HepG2 (cell line): ENCODE data around the gene ARMH1. TPM values are rescaled to one million over a fixed set of nuclear protein-coding genes. Genes with fewer than 3 reads are reported as not detected.

Experiments
- ATAC-seq: fragments of 200-7000 bp; cut with Tn5 transposase; 3 replicates; pipeline ENCODE4 v1.9.1; 2020; ENCODE audit warnings: mild to moderate bottlenecking, moderate library complexity
- BruUV-seq: library from RNA; stranded (reverse); fragments of 400-500 nt; replicated peaks from 2 replicates; lab custom pipeline; 2021; lab: Mats Ljungman, UMichigan
- CTCF ChIA-PET: fragments of 300-600 bp; formaldehyde crosslinking; extraction: SDS; loops from one replicate; lab custom pipeline; 2021; ENCODE audit warnings: low total read pairs, inconsistent platforms, low intra/inter-chr PET ratio; lab: Yijun Ruan, JAX
- POLR2A ChIA-PET: fragments of 350-600 bp; sonication (Branson Sonifier 250); formaldehyde crosslinking; loops from one replicate; lab custom pipeline; 2020; ENCODE audit warnings: antibody characterized with exemption, inconsistent platforms; lab: Yijun Ruan, JAX
- DNase-seq: peaks from one replicate; pipeline ENCODE4 v3.0.0-alpha.2; 2015; ENCODE audit warnings: low spot score
- FAIRE-seq: peaks from 3 replicates; lab custom pipeline; 2011; peaks lifted over from hg19 to GRCh38; lab: Jason Lieb, UNC
- H2AFZ ChIP-seq: one replicate; pipeline ENCODE4 v1.6.1; 2011; ENCODE audit warnings: low read length, inconsistent platforms
- H3K27ac ChIP-seq: fragments of 300-600 bp; 3 replicates; pipeline ENCODE4 v1.8.0; 2011; ENCODE audit warnings: mixed run types, mild to moderate bottlenecking, mixed read lengths, low read length, inconsistent platforms; ENCODE audit not compliant: insufficient read depth; ENCODE audit errors: extremely low read length
- H3K27me3 ChIP-seq, 2 experiments: fragments of 200-600 bp in 1 of 2; 2 replicates in 1 of 2; 3 replicates in 1 of 2; pipeline versions ENCODE4 v1.6.0 to v1.8.0; 2011; ENCODE audit warnings: low read length in 2 of 2, mild to moderate bottlenecking in 2 of 2, moderate library complexity in 2 of 2, inconsistent platforms in 1 of 2; ENCODE audit not compliant: insufficient read depth in 2 of 2, control insufficient read depth in 1 of 2
- H3K36me3 ChIP-seq, 2 experiments: fragments of 200-600 bp in 1 of 2; replicated peaks in 1 of 2; 2 replicates in 1 of 2; 3 replicates in 1 of 2; pipeline versions ENCODE4 v1.5.1 to v1.8.0; 2011; ENCODE audit warnings: low read length in 2 of 2, inconsistent platforms in 1 of 2; ENCODE audit not compliant: insufficient read depth in 2 of 2, control insufficient read depth in 1 of 2
- H3K4me1 ChIP-seq: 2 replicates; pipeline ENCODE4 v1.5.1; 2012; ENCODE audit warnings: low read length, inconsistent platforms; ENCODE audit not compliant: insufficient read depth
- H3K4me2 ChIP-seq: 2 replicates; pipeline ENCODE4 v1.6.0; 2011; ENCODE audit warnings: low read depth, low read length, inconsistent platforms
- H3K4me3 ChIP-seq, 3 experiments: fragments of 200-600 bp in 1 of 3; sonication (generic), shearing (Covaris generic) in 1 of 3; replicated peaks in 1 of 3; 2 replicates each; pipeline ENCODE4 v1.5.1; 2011 to 2016; ENCODE audit warnings: low read length in 3 of 3, inconsistent platforms in 2 of 3, low read depth in 2 of 3, mild to moderate bottlenecking in 2 of 3, control low read depth in 1 of 3, mixed read lengths in 1 of 3; ENCODE audit not compliant: insufficient read depth in 1 of 3
- H3K79me2 ChIP-seq: one replicate; pipeline ENCODE4 v1.6.1; 2011; ENCODE audit warnings: low read length, inconsistent platforms; ENCODE audit not compliant: insufficient read depth
- H3K9ac ChIP-seq: 2 replicates; pipeline ENCODE4 v1.6.0; 2011; ENCODE audit warnings: mild to moderate bottlenecking, low read depth, low read length, inconsistent platforms; ENCODE audit not compliant: insufficient read depth
- H3K9me3 ChIP-seq: 2 replicates; pipeline ENCODE4 v1.5.1; 2012; ENCODE audit warnings: mild to moderate bottlenecking, low read length
- H4K20me1 ChIP-seq: 2 replicates; pipeline ENCODE4 v1.6.0; 2011; ENCODE audit warnings: inconsistent platforms, mild to moderate bottlenecking, low read length, moderate library complexity; ENCODE audit not compliant: insufficient read depth
- CAMTA2 ChIP-seq: sonication (generic); formaldehyde crosslinking; IDR thresholded peaks from 2 replicates; pipeline ENCODE4 v1.4.0; 2020; ENCODE audit warnings: mild to moderate bottlenecking, missing genetic modification reagents, borderline replicate concordance
- CREB1 ChIP-seq, 2 experiments: fragments of 450-650 bp in 1 of 2; IDR thresholded peaks; 2 replicates each; pipeline ENCODE4 v1.6.1; 2016 to 2017; ENCODE audit warnings: control low read depth in 1 of 2, mild to moderate bottlenecking in 1 of 2, missing compliant biosample characterization in 1 of 2, missing genetic modification characterization in 1 of 2
- HCFC1 ChIP-seq: fragments of 150-350 bp; IDR thresholded peaks from 2 replicates; pipeline ENCODE4 v1.6.1; 2014; ENCODE audit warnings: low read depth, low read length
- ISX ChIP-seq: sonication (generic); formaldehyde crosslinking; conservative IDR thresholded peaks from 2 replicates; pipeline ENCODE4 v1.5.0; 2020; ENCODE audit warnings: missing genetic modification reagents
- KDM5B ChIP-seq: sonication (generic); formaldehyde crosslinking; IDR thresholded peaks from 2 replicates; pipeline ENCODE4 v1.4.0; 2020; ENCODE audit warnings: missing genetic modification reagents, mild to moderate bottlenecking, borderline replicate concordance
- PHF5A ChIP-seq: IDR thresholded peaks from one replicate; pipeline ENCODE4 v1.6.1; 2018; ENCODE audit warnings: low read depth, missing genetic modification reagents; ENCODE audit not compliant: unreplicated experiment
- ZC3H4 ChIP-seq: sonication (generic); formaldehyde crosslinking; IDR thresholded peaks from 2 replicates; pipeline ENCODE4 v1.4.0; 2020; ENCODE audit warnings: missing genetic modification reagents, borderline replicate concordance
- ZNF773 ChIP-seq: sonication (generic); formaldehyde crosslinking; IDR thresholded peaks from 2 replicates; pipeline ENCODE4 v1.4.0; 2020; ENCODE audit warnings: missing genetic modification reagents, borderline replicate concordance
- ZNF841 ChIP-seq: sonication (generic); formaldehyde crosslinking; IDR thresholded peaks from 2 replicates; pipeline ENCODE4 v1.8.1; 2023; ENCODE audit warnings: missing genetic modification reagents, borderline replicate concordance
- WGBS: methylation state at CpG from one replicate; pipeline ENCODE4 v1.1.6; 2017; ENCODE audit warnings: low lambda C conversion rate; 5-methylcytosine and 5-hydroxymethylcytosine counted together
- in situ Hi-C: cut with HindIII; loops from 2 replicates; pipeline ENCODE4 v1.10.0; 2017; ENCODE audit warnings: low pct_unique_long_range_greater_than_20kb; ENCODE audit not compliant: extremely low pct_ligation_motif_present
- intact Hi-C: fragments of 100-400 bp; cut with micrococcal nuclease; formaldehyde crosslinking; loops from one replicate; pipeline ENCODE4 v1.10.0; 2022; ENCODE audit not compliant: unreplicated experiment
- polyA plus RNA-seq, 8 experiments: library from polyadenylated mRNA; depleted of rRNA in 3 of 8; stranded (reverse) in 7 of 8; unstranded in 1 of 8; fragments of >200 nt; fragmentation: Illumina TruSeq in 4 of 8; extraction: Trizol in 4 of 8; gene quantifications; 2 replicates each; pipeline versions ENCODE4 v1.2.1 to v1.2.3, GENCODE V29; 2011 to 2016; ENCODE audit warnings: low read depth in 4 of 8, missing spikeins in 1 of 8, mixed read lengths in 1 of 8; ENCODE audit not compliant: insufficient read depth in 1 of 8
- total RNA-seq, 5 experiments: library from RNA; depleted of rRNA; stranded (reverse); fragments of >200 nt; fragmentation: Illumina TruSeq; extraction: Trizol; gene quantifications; 2 replicates each; pipeline ENCODE4 v1.2.3, GENCODE V29; 2016; ENCODE audit warnings: low read depth in 1 of 5
- TF ChIP-seq, protein P1 (sequence below), 2 experiments: fragments of 450-650 bp in 1 of 2; sonication (generic) in 1 of 2; formaldehyde crosslinking; IDR thresholded peaks; 2 replicates each; pipeline versions ENCODE4 v1.5.0 to v1.8.0; 2020 to 2022; ENCODE audit warnings: mild to moderate bottlenecking in 1 of 2, missing genetic modification reagents in 1 of 2
- TF ChIP-seq, protein P2 (sequence below), 2 experiments: IDR thresholded peaks; 2 replicates each; pipeline ENCODE4 v1.6.1; 2011 to 2012; ENCODE audit warnings: low read length in 2 of 2, borderline replicate concordance in 1 of 2, low read depth in 1 of 2, mild to moderate bottlenecking in 1 of 2, moderate library complexity in 1 of 2

ARMH1 gene
- total and polyA plus RNA-seq, 2 of the 13 experiments (the other 11 are each of a cell fraction or from before 2014, with no cell fraction given) = 0.69 TPM; not detected in 1

- no peak for FAIRE-seq
- TF ChIP-seq CREB1 (IDR thresholded peaks at IDR 0.05) (no peak), CREB1 (CRISPR knock-in tag; IDR thresholded peaks at IDR 0.05) (no peak), HCFC1 (no peak), ZNF841 (no peak), PHF5A (CRISPR knock-in tag) (no peak), ISX (no peak), KDM5B (no peak), CAMTA2 (CRISPR knock-in tag) (no peak), ZNF773 (CRISPR knock-in tag) (no peak), ZC3H4 (CRISPR knock-in tag) (no peak)
- TF ChIP-seq, protein P1, sequence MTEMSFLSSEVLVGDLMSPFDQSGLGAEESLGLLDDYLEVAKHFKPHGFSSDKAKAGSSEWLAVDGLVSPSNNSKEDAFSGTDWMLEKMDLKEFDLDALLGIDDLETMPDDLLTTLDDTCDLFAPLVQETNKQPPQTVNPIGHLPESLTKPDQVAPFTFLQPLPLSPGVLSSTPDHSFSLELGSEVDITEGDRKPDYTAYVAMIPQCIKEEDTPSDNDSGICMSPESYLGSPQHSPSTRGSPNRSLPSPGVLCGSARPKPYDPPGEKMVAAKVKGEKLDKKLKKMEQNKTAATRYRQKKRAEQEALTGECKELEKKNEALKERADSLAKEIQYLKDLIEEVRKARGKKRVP (CRISPR knock-in tag; IDR thresholded peaks at IDR 0.05) = no peak
- TF ChIP-seq, protein P2, sequence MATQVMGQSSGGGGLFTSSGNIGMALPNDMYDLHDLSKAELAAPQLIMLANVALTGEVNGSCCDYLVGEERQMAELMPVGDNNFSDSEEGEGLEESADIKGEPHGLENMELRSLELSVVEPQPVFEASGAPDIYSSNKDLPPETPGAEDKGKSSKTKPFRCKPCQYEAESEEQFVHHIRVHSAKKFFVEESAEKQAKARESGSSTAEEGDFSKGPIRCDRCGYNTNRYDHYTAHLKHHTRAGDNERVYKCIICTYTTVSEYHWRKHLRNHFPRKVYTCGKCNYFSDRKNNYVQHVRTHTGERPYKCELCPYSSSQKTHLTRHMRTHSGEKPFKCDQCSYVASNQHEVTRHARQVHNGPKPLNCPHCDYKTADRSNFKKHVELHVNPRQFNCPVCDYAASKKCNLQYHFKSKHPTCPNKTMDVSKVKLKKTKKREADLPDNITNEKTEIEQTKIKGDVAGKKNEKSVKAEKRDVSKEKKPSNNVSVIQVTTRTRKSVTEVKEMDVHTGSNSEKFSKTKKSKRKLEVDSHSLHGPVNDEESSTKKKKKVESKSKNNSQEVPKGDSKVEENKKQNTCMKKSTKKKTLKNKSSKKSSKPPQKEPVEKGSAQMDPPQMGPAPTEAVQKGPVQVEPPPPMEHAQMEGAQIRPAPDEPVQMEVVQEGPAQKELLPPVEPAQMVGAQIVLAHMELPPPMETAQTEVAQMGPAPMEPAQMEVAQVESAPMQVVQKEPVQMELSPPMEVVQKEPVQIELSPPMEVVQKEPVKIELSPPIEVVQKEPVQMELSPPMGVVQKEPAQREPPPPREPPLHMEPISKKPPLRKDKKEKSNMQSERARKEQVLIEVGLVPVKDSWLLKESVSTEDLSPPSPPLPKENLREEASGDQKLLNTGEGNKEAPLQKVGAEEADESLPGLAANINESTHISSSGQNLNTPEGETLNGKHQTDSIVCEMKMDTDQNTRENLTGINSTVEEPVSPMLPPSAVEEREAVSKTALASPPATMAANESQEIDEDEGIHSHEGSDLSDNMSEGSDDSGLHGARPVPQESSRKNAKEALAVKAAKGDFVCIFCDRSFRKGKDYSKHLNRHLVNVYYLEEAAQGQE (IDR thresholded peaks at IDR 0.05; ENCODE audit: borderline replicate concordance in 1 of 2, low read depth in 1 of 2, low read length in 2 of 2) = no peak
- Histone ChIP-seq H3K4me3 (no peak overlapping the region), H3K27ac (no peak overlapping the region), H3K27me3 (no peaks in the 10 kb centered on the region), H4K20me1 (no peaks in the 10 kb centered on the region), H3K9me3 (no peaks in the 10 kb centered on the region), H2AFZ (no peak overlapping the region), H3K4me2 (no peak overlapping the region), H3K79me2 (peaks cover 19% of the 10 kb centered on the region), H3K36me3 (peaks cover 31 to 57% of the 10 kb centered on the region in 2 experiments), H3K4me1 (peaks cover 14% of the 10 kb centered on the region), H3K9ac (no peak overlapping the region)
- POLR2A ChIA-PET = interaction anchor here (1.8 kb wide), 1 partner anchor 28 kb away, joined by 8 read pairs; the partner anchor contains the start of gene RPS8
- no peak for DNase-seq
- intact Hi-C loops (no loop called here), in situ Hi-C loops (no loop called here)
- CTCF ChIA-PET = no interaction called here
- WGBS = 97% methylated on average over 3 of the region's 3 CpGs
- ATAC-seq = no peak; the same call in 2 of the 3 replicates
- BruUV-seq = no TSS peak
Measured at GRCh38 chr1:44747878-44748277, 73.4 kb downstream of the ARMH1 start.
